ENCODE results near the gene HAPLN1.

DNA sequence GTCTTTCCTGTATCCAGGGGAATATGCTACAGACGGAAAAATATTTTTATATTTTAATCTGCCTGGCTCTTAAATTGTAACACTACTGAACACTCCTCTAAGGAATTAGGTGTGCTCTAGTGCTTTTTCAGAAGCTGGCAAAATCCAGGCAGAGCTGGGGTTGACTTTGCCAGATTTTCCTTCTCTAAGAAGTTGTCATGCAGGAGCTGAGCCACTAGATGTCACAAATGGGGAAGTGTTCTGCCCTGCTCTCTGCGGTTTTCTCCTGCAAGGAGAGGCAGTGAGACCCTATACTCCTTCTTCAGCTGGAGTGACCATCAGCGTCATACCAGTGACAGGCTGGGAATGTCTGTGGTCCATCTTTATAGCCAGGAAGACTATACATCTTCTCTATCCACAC is 112.5 kb downstream of the HAPLN1 start:
- TF ChIP-seq, protein P1, sequence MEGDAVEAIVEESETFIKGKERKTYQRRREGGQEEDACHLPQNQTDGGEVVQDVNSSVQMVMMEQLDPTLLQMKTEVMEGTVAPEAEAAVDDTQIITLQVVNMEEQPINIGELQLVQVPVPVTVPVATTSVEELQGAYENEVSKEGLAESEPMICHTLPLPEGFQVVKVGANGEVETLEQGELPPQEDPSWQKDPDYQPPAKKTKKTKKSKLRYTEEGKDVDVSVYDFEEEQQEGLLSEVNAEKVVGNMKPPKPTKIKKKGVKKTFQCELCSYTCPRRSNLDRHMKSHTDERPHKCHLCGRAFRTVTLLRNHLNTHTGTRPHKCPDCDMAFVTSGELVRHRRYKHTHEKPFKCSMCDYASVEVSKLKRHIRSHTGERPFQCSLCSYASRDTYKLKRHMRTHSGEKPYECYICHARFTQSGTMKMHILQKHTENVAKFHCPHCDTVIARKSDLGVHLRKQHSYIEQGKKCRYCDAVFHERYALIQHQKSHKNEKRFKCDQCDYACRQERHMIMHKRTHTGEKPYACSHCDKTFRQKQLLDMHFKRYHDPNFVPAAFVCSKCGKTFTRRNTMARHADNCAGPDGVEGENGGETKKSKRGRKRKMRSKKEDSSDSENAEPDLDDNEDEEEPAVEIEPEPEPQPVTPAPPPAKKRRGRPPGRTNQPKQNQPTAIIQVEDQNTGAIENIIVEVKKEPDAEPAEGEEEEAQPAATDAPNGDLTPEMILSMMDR (IDR thresholded peaks at IDR 0.05; ENCODE audit: poor library complexity, severe bottlenecking), result peak; percentile 74
- TF ChIP-seq POLR2AphosphoS5 (IDR thresholded peaks at IDR 0.05), result no peak
- TF ChIP-seq TAF1 (IDR thresholded peaks at IDR 0.05; ENCODE audit: low read depth), result no peak
- TF ChIP-seq RAD21 (conservative IDR thresholded peaks at IDR 0.05), result peak; percentile 72
- TF ChIP-seq SMC3 (conservative IDR thresholded peaks at IDR 0.05; ENCODE audit: poor library complexity), result peak; percentile 75
- TF ChIP-seq, protein P2, sequence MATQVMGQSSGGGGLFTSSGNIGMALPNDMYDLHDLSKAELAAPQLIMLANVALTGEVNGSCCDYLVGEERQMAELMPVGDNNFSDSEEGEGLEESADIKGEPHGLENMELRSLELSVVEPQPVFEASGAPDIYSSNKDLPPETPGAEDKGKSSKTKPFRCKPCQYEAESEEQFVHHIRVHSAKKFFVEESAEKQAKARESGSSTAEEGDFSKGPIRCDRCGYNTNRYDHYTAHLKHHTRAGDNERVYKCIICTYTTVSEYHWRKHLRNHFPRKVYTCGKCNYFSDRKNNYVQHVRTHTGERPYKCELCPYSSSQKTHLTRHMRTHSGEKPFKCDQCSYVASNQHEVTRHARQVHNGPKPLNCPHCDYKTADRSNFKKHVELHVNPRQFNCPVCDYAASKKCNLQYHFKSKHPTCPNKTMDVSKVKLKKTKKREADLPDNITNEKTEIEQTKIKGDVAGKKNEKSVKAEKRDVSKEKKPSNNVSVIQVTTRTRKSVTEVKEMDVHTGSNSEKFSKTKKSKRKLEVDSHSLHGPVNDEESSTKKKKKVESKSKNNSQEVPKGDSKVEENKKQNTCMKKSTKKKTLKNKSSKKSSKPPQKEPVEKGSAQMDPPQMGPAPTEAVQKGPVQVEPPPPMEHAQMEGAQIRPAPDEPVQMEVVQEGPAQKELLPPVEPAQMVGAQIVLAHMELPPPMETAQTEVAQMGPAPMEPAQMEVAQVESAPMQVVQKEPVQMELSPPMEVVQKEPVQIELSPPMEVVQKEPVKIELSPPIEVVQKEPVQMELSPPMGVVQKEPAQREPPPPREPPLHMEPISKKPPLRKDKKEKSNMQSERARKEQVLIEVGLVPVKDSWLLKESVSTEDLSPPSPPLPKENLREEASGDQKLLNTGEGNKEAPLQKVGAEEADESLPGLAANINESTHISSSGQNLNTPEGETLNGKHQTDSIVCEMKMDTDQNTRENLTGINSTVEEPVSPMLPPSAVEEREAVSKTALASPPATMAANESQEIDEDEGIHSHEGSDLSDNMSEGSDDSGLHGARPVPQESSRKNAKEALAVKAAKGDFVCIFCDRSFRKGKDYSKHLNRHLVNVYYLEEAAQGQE (IDR thresholded peaks at IDR 0.05; ENCODE audit: borderline replicate concordance), result no peak
- no peak for TF ChIP-seq EZH2 (IDR thresholded peaks at IDR 0.05; ENCODE audit: borderline replicate concordance, insufficient read depth, low read length, poor library complexity, severe bottlenecking)
- TF ChIP-seq MXI1 (conservative IDR thresholded peaks at IDR 0.05; ENCODE audit: poor library complexity, severe bottlenecking), result no peak

All from neural cell (in vitro differentiated cells).